Umbilical cord (tissue), 1 donor: ENCODE results near the gene PRRT4. TPM values are rescaled to one million over a fixed set of nuclear protein-coding genes. Genes with fewer than 3 reads are reported as not detected.

ENCODE experiments used
- total RNA-seq: library from RNA; depleted of rRNA; stranded (reverse); fragments of >200 nt; gene quantifications from one replicate; pipeline ENCODE4 v1.2.3, GENCODE V29; 2014; ENCODE audit warnings: low replicate concordance; ENCODE audit not compliant: insufficient read depth

PRRT4 gene
- total RNA-seq, 1 donor from 2014 or later: 0.24 TPM

Other genes starting within 250 kb of the PRRT4 start
- gene LEP, start 120.4 kb downstream of the PRRT4 start, total RNA-seq: 2.2 TPM
- gene RBM28, start 17.8 kb downstream of the PRRT4 start, total RNA-seq: 6.7 TPM
- gene IMPDH1, start 48.3 kb upstream of the PRRT4 start, total RNA-seq: 35.6 TPM
- gene HILPDA, start 94.2 kb upstream of the PRRT4 start, total RNA-seq: 72.0 TPM
- gene METTL2B, start 115.1 kb upstream of the PRRT4 start, total RNA-seq: 18.3 TPM